B cell (primary cell): Measurements from ENCODE around the gene AGRN. TPM values are rescaled to one million over a fixed set of nuclear protein-coding genes. Genes with fewer than 3 reads are reported as not detected.

Experiments
- ATAC-seq: fragments of 200-7000 bp; cut with Tn5 transposase; one replicate; pipeline ENCODE4 v1.10.0; 2021; ENCODE audit warnings: low read depth, mild to moderate bottlenecking, moderate number of reproducible peaks, moderate library complexity
- CTCF ChIA-PET: fragments of 350-600 bp; sonication (Branson Sonifier 250); formaldehyde crosslinking; loops from one replicate; lab custom pipeline; 2021; ENCODE audit warnings: antibody characterized with exemption, inconsistent platforms; lab: Charles Lee
- POLR2A ChIA-PET: fragments of 350-600 bp; sonication (Branson Sonifier 250); formaldehyde crosslinking; loops from one replicate; lab custom pipeline; 2021; ENCODE audit warnings: antibody characterized with exemption; lab: Charles Lee
- DNase-seq: peaks from one replicate; pipeline ENCODE4 v3.0.0; 2013
- H2AFZ ChIP-seq: 2 replicates; pipeline ENCODE4 v1.6.1; 2012; ENCODE audit warnings: mild to moderate bottlenecking, low read depth, low read length; ENCODE audit not compliant: insufficient read depth, poor library complexity, severe bottlenecking
- H3K27ac ChIP-seq, 2 donors: 1 replicate in 1 of 2; 2 replicates in 1 of 2; pipeline ENCODE4 v1.5.1; 2012 to 2013; ENCODE audit warnings: low read length in 2 of 2, mild to moderate bottlenecking in 2 of 2, moderate library complexity in 1 of 2
- H3K27me3 ChIP-seq, 4 experiments: fragments of 200-600 bp in 1 of 4; sonication (generic) in 1 of 4; replicated peaks in 1 of 4; 1 replicate in 2 of 4; 2 replicates in 2 of 4; pipeline versions ENCODE4 v1.6.1 to v1.7.0; 2013 to 2016; ENCODE audit warnings: low read length in 3 of 4, mild to moderate bottlenecking in 2 of 4, mixed read lengths in 1 of 4, moderate library complexity in 1 of 4; ENCODE audit not compliant: insufficient read depth in 4 of 4, control insufficient read depth in 3 of 4; ENCODE audit errors: control extremely low read depth in 1 of 4
- H3K36me3 ChIP-seq, 2 experiments: replicated peaks in 1 of 2; 1 replicate in 1 of 2; 2 replicates in 1 of 2; pipeline versions ENCODE4 v1.6.1 to v1.7.1; 2013; ENCODE audit warnings: low read length in 1 of 2; ENCODE audit not compliant: insufficient read depth in 2 of 2, control insufficient read depth in 1 of 2; ENCODE audit errors: control extremely low read depth in 1 of 2, extremely low read depth in 1 of 2
- H3K4me1 ChIP-seq, 2 donors: fragments of 200-600 bp in 1 of 2; sonication (generic) in 1 of 2; 1 replicate in 1 of 2; 2 replicates in 1 of 2; pipeline versions ENCODE4 v1.5.1 to v1.6.1; 2013 to 2017; ENCODE audit warnings: low read length in 2 of 2; ENCODE audit not compliant: control insufficient read depth in 2 of 2, insufficient read depth in 2 of 2
- H3K4me2 ChIP-seq: replicated peaks from 2 replicates; pipeline ENCODE3; 2012; ENCODE audit warnings: mild to moderate bottlenecking, low read depth, low read length; ENCODE audit not compliant: poor library complexity, severe bottlenecking
- H3K4me3 ChIP-seq, 5 experiments: fragments of 200-600 bp in 1 of 5; sonication (generic) in 1 of 5; 1 replicate in 3 of 5; 2 replicates in 2 of 5; pipeline versions ENCODE4 v1.5.1 to v1.7.0; 2011 to 2016; ENCODE audit warnings: low read length in 4 of 5, mild to moderate bottlenecking in 4 of 5, low read depth in 2 of 5, control low read depth in 1 of 5, moderate library complexity in 1 of 5; ENCODE audit not compliant: insufficient read depth in 1 of 5; ENCODE audit errors: control extremely low read depth in 1 of 5, extremely low read depth in 1 of 5
- H3K79me2 ChIP-seq: fragments of 200-600 bp; sonication (generic); one replicate; pipeline ENCODE4 v1.6.0; 2016; ENCODE audit warnings: low read length; ENCODE audit not compliant: control insufficient read depth, insufficient read depth
- H3K9ac ChIP-seq: fragments of 200-600 bp; sonication (generic); 2 replicates; pipeline ENCODE4 v1.6.1; 2017; ENCODE audit warnings: mild to moderate bottlenecking, low read length, moderate library complexity
- H3K9me3 ChIP-seq, 3 donors: one replicate each; pipeline versions ENCODE4 v1.6.1 to v1.7.1; 2013; ENCODE audit warnings: low read length in 2 of 3; ENCODE audit not compliant: control insufficient read depth in 2 of 3, insufficient read depth in 1 of 3; ENCODE audit errors: control extremely low read depth in 1 of 3
- H4K20me1 ChIP-seq: 2 replicates; pipeline ENCODE4 v1.6.0; 2012; ENCODE audit warnings: mild to moderate bottlenecking, low read length; ENCODE audit not compliant: insufficient read depth, control insufficient read depth, poor library complexity, severe bottlenecking
- H3K27ac Mint-ChIP-seq: one replicate; pipeline ENCODE4 v1.8.0; 2021; ENCODE audit warnings: mixed read lengths
- H3K27me3 Mint-ChIP-seq: one replicate; pipeline ENCODE4 v1.8.0; 2021; ENCODE audit warnings: mixed read lengths
- H3K4me1 Mint-ChIP-seq: one replicate; pipeline ENCODE4 v1.8.0; 2021; ENCODE audit warnings: mixed read lengths
- H3K4me3 Mint-ChIP-seq: one replicate; pipeline ENCODE4 v1.8.0; 2021; ENCODE audit warnings: mixed read lengths
- H3K9me3 Mint-ChIP-seq: one replicate; pipeline ENCODE4 v1.8.0; 2022; ENCODE audit warnings: mixed read lengths; ENCODE audit not compliant: insufficient read depth
- CTCF ChIP-seq: fragments of 200-600 bp; IDR thresholded peaks from one replicate; pipeline ENCODE4 v1.8.0; 2022; ENCODE audit warnings: antibody characterized with exemption, mild to moderate bottlenecking
- EZH2 ChIP-seq: IDR thresholded peaks from 2 replicates; pipeline ENCODE4 v1.6.1; 2012; ENCODE audit warnings: borderline replicate concordance, low read depth, mild to moderate bottlenecking, moderate library complexity, low read length; ENCODE audit not compliant: insufficient read depth, poor library complexity, severe bottlenecking
- WGBS: methylation state at CpG from one replicate; pipeline ENCODE4 v1.1.5; 2013; ENCODE audit warnings: missing lambda C conversion rate; ENCODE audit not compliant: insufficient coverage; 5-methylcytosine and 5-hydroxymethylcytosine counted together
- intact Hi-C: fragments of 100-400 bp; cut with micrococcal nuclease; formaldehyde crosslinking; loops from one replicate; pipeline ENCODE4 v1.10.0; 2022
- polyA plus RNA-seq: library from polyadenylated mRNA; depleted of rRNA; stranded (reverse); fragments of >200 nt; gene quantifications from 2 replicates; pipeline ENCODE4 v1.2.3, GENCODE V29; 2012
- total RNA-seq, 2 donors: library from RNA; stranded (reverse); fragments of 120-200 nt in 1 of 2; gene quantifications; 1 replicate in 1 of 2; 2 replicates in 1 of 2; pipeline versions ENCODE4 v1.2.3 to v1.2.4, GENCODE V29; 2013 to 2022

Gene AGRN
- total and polyA plus RNA-seq, 2 donors (not counting 1 experiment from before 2014, with no cell fraction given) = 7.3 to 31.3 TPM

DNA sequence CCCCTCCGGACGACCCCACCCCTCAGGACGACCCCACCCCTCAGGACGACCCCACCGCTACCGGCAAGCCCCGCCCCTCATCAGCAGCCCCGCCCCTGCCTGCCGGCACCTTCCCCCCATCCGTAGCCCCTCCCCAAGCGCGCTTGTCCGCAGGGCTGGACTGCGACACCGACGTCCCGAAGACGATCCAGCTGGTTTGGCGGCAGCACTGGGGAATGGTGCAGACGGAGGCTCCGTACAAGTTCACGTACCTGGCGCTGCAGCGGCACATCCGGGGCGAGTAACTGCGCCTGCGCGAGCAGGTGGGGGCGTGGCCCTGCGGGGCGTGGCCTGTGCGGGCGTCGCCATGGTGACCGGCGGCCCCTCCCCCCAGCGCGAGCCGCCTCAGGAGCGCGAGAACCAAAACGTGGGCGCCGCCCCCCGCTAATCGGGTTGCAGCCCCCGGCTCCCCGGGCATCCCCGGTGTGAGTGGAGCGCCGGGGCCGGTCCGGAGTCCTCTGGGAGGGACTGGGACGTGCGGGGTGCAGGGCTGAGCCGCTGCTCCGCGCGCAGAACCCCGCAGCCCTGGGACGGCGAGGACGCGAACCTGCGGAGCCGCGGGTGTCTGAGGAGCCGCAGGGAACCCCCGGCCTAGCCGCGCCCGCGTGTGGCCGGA is 49.3 kb downstream of the AGRN start:
- peaks cover 0 to 11% (median 2%) of the 10 kb centered on the region in 4 experiments for H3K27me3 ChIP-seq
- H3K4me3 ChIP-seq = peak overlapping the region in 4 of 5 experiments; percentile 56 to 71 (median 67)
- peak overlapping the region; percentile 73 to 77 for H3K27ac ChIP-seq
- Mint-ChIP-seq H3K9me3 (no peaks in the 10 kb centered on the region), H3K4me3 (peak overlapping the region; percentile 86), H3K27ac (peak overlapping the region; percentile 92), H3K27me3 (no peaks in the 10 kb centered on the region), H3K4me1 (peaks cover 25% of the 10 kb centered on the region)
- peaks cover 0 to 9% (median 0%) of the 10 kb centered on the region in 3 donors for H3K9me3 ChIP-seq
- peak overlapping the region; percentile 97 for H3K4me2 ChIP-seq
- peaks cover 28 to 31% of the 10 kb centered on the region in 2 donors for H3K4me1 ChIP-seq
- peak; percentile 96 for DNase-seq
- H3K9ac ChIP-seq = peak overlapping the region; percentile 87
- no peaks in the 10 kb centered on the region for H3K79me2 ChIP-seq
- ChIA-PET POLR2A (interaction anchor here (0.6 to 1.2 kb wide), 4 partner anchors 10 to 68 kb away, joined by 3 to 5 read pairs (median 4); no protein-coding TSS in a partner anchor), CTCF (interaction anchor here (1.0 to 1.3 kb wide), 2 partner anchors 36 to 50 kb away, joined by 3 to 4 read pairs; partner anchors contain the start of gene AGRN)
- TF ChIP-seq EZH2 (no peak), CTCF (no peak)
- H2AFZ ChIP-seq = peak overlapping the region; percentile 72
- peak; percentile 50 for ATAC-seq
- no peaks in the 10 kb centered on the region for H3K36me3 ChIP-seq
- peaks cover 13% of the 10 kb centered on the region for H4K20me1 ChIP-seq
- 6% methylated on average over 68 of the region's 75 CpGs for WGBS
- intact Hi-C loops = loop anchor here (1.0 to 10.0 kb wide), 3 partner anchors 10 to 54 kb away; partner anchors contain the start of genes C1orf159 and ISG15
